ENCODE data around the gene ENO2. TPM values are rescaled to one million over a fixed set of nuclear protein-coding genes. Genes with fewer than 3 reads are reported as not detected.
A peak's percentile ranks its signal among the peaks of the same experiment; 100 is the strongest.
"Not testable (repeated sequence)": the region's sequence is repeated elsewhere in the genome, so short reads cannot be mapped to it uniquely, and the experiment has no call there.

ENO2 gene
- total and polyA plus RNA-seq, 5 donors: 17.8 to 42.1 (median 34.6) TPM

- Histone ChIP-seq H3K27ac (ENCODE audit: low read length) (no peak overlapping the region), H3K27me3 (ENCODE audit: control insufficient read depth, insufficient read depth) (no peaks in the 10 kb centered on the region), H3K9me3 (ENCODE audit: control insufficient read depth, low read length) (no peaks in the 10 kb centered on the region), H3K4me1 (ENCODE audit: control insufficient read depth, insufficient read depth, low read length) (peaks cover 2% of the 10 kb centered on the region), H3K4me3 (ENCODE audit: low read length) (no peak overlapping the region)
- DNase-seq (no peak), ATAC-seq (no peak)
- 82% methylated on average over 8 of the region's 8 CpGs for WGBS
- intact Hi-C loops (cut with DNase I): no loop called here
Observed at GRCh38 chr12:6887460-6887859, 26.9 kb upstream of the ENO2 start.

DNA sequence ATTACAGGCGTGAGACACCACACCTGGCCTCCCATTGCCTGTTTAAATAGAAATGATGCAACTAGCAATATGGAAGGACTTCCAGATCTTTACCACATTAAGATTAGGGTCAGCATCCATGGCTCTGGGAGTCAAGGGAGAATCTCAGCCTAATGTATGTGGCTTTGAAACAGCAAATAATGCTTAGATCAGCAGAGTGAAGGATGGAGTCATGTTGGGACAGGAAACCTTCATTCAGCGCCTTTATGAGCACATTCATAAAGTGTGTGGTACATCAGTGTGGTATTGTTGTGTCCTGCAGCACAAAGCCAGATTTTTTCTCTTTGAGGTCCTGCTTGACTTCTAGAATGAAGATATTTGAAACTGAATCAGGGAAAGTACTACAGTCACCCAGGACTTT lies 26.0 kb upstream of the ENO2 start:
- ATAC-seq (no peak), DNase-seq (no peak)
- Histone ChIP-seq H3K4me3 (ENCODE audit: low read length) (no peak overlapping the region), H3K9me3 (ENCODE audit: control insufficient read depth, low read length) (no peaks in the 10 kb centered on the region), H3K27ac (ENCODE audit: low read length) (no peak overlapping the region), H3K4me1 (ENCODE audit: control insufficient read depth, insufficient read depth, low read length) (peaks cover 2% of the 10 kb centered on the region), H3K27me3 (ENCODE audit: control insufficient read depth, insufficient read depth) (no peaks in the 10 kb centered on the region)
- 89% methylated on average over 2 of the region's 2 CpGs for WGBS
- intact Hi-C loops (cut with DNase I): no loop called here

GRCh38 chr12:6888794-6889193 lies 25.6 kb upstream of the ENO2 start:
- H3K27ac ChIP-seq (ENCODE audit: low read length); H3K27me3 ChIP-seq (ENCODE audit: control insufficient read depth, insufficient read depth); H3K4me3 ChIP-seq (ENCODE audit: low read length); H3K4me1 ChIP-seq (ENCODE audit: control insufficient read depth, insufficient read depth, low read length); DNase-seq; ATAC-seq; H3K9me3 ChIP-seq (ENCODE audit: control insufficient read depth, low read length); intact Hi-C loops (cut with DNase I): not testable (repeated sequence)
- 82% methylated on average over 7 of the region's 7 CpGs for WGBS

GRCh38 chr12:6889775-6890573 lies 24.4 kb upstream of the ENO2 start:
- H3K4me1 ChIP-seq (ENCODE audit: control insufficient read depth, insufficient read depth, low read length); intact Hi-C loops (cut with DNase I); H3K27ac ChIP-seq (ENCODE audit: low read length); H3K27me3 ChIP-seq (ENCODE audit: control insufficient read depth, insufficient read depth); ATAC-seq; H3K4me3 ChIP-seq (ENCODE audit: low read length); H3K9me3 ChIP-seq (ENCODE audit: control insufficient read depth, low read length): not testable (repeated sequence)
- DNase-seq: peak in 1 of 3 donors; percentile 59
- WGBS: 93% methylated on average over 21 of the region's 21 CpGs

- WGBS: 1% methylated on average over 68 of the region's 68 CpGs
- intact Hi-C loops (cut with DNase I): no loop called here
Observed at GRCh38 chr12:6890789-6891645, 23.4 kb upstream of the ENO2 start.

GRCh38 chr12:6891646-6892001 lies 22.8 kb upstream of the ENO2 start:
- H3K4me1 ChIP-seq (ENCODE audit: control insufficient read depth, insufficient read depth, low read length): peaks cover 2% of the 10 kb centered on the region
- no peak for DNase-seq
- WGBS: 86% methylated on average over 5 of the region's 5 CpGs
- peak overlapping the region; percentile 96 for H3K27ac ChIP-seq (ENCODE audit: low read length)
- peak overlapping the region; percentile 63 for H3K4me3 ChIP-seq (ENCODE audit: low read length)
- ATAC-seq: peak; percentile 5 to 7
- intact Hi-C loops (cut with DNase I): no loop called here
- H3K27me3 ChIP-seq (ENCODE audit: control insufficient read depth, insufficient read depth): no peaks in the 10 kb centered on the region
- H3K9me3 ChIP-seq (ENCODE audit: control insufficient read depth, low read length): no peaks in the 10 kb centered on the region

More at GRCh38 chr12:6890789-6891645, 23.4 kb upstream of the ENO2 start:
- H3K4me1 ChIP-seq (ENCODE audit: control insufficient read depth, insufficient read depth, low read length): peaks cover 2% of the 10 kb centered on the region
- peak overlapping the region; percentile 63 for H3K4me3 ChIP-seq (ENCODE audit: low read length)
- ATAC-seq (peak; percentile 97 to 98), DNase-seq (peak; percentile 98 to 100 (median 100))
- H3K9me3 ChIP-seq (ENCODE audit: control insufficient read depth, low read length): no peaks in the 10 kb centered on the region
- peak overlapping the region; percentile 96 for H3K27ac ChIP-seq (ENCODE audit: low read length)
- H3K27me3 ChIP-seq (ENCODE audit: control insufficient read depth, insufficient read depth): no peaks in the 10 kb centered on the region

DNA sequence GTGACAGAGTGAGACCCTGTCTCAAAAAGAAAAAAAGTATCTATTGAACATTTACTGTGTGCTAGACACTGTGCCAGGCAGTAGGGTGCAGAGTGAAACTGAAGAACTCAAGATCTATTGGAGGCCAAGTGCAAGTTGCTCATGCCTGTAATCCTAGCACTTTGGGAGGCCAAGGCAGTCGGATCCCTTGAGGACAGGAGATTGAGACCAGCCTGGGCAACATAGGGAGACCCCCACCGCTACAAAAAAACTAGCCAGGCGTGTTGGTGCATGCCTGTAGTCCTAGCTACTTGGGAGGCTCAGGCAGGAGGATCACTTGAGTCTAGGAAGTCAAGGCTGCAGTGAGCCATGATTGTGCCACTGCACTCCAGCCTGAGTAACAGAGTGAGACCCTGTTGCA lies 21.7 kb upstream of the ENO2 start:
- H3K27me3 ChIP-seq (ENCODE audit: control insufficient read depth, insufficient read depth); intact Hi-C loops (cut with DNase I); H3K27ac ChIP-seq (ENCODE audit: low read length); DNase-seq; H3K9me3 ChIP-seq (ENCODE audit: control insufficient read depth, low read length); H3K4me3 ChIP-seq (ENCODE audit: low read length); H3K4me1 ChIP-seq (ENCODE audit: control insufficient read depth, insufficient read depth, low read length); ATAC-seq: not testable (repeated sequence)
- WGBS: 93% methylated on average over 3 of the region's 3 CpGs

- no peak for ATAC-seq
- no peaks in the 10 kb centered on the region for H3K9me3 ChIP-seq (ENCODE audit: control insufficient read depth, low read length)
- H3K4me1 ChIP-seq (ENCODE audit: control insufficient read depth, insufficient read depth, low read length): peaks cover 2% of the 10 kb centered on the region
- no peaks in the 10 kb centered on the region for H3K27me3 ChIP-seq (ENCODE audit: control insufficient read depth, insufficient read depth)
- WGBS: 76% methylated on average over 3 of the region's 3 CpGs
- no peak for DNase-seq
- H3K27ac ChIP-seq (ENCODE audit: low read length): no peak overlapping the region
- intact Hi-C loops (cut with DNase I): no loop called here
- no peak overlapping the region for H3K4me3 ChIP-seq (ENCODE audit: low read length)
Observed at GRCh38 chr12:6894321-6894720, 20.1 kb upstream of the ENO2 start.

DNA sequence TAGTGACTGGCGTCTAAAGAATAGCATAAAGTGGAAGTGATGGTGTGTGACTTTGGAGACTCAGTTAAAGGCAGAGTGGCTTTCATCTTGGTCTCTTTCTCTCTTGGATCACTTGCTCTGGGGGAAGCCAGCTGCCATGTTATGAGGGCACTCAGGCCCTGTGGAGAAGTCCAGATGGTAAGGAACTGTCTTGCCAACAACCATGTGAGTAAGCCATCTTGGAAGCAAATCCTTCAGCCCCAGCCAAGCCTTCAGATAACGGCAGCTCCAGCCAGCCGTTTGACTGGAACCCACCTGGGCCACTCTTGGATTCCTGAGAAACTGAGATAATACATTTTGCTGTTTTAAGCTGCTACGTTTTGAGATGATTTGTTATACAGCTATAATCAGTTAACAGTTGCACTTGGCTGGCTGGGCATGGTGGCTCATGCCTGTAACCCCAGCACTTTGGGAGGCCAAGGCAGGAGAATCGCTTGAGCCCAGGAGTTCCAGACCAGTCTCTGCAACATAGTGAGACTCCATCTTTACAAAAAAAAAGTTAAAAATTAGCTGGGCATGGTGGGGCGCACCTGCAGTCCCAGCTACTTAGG lies 17.4 kb upstream of the ENO2 start:
- ATAC-seq: no peak
- WGBS: 75% methylated on average over 6 of the region's 6 CpGs
- intact Hi-C loops (cut with DNase I): no loop called here

GRCh38 chr12:6899427-6899826 lies 15.0 kb upstream of the ENO2 start:
- Histone ChIP-seq H3K27me3 (ENCODE audit: control insufficient read depth, insufficient read depth) (no peaks in the 10 kb centered on the region), H3K9me3 (ENCODE audit: control insufficient read depth, low read length) (no peaks in the 10 kb centered on the region), H3K27ac (ENCODE audit: low read length) (no peak overlapping the region), H3K4me3 (ENCODE audit: low read length) (no peak overlapping the region), H3K4me1 (ENCODE audit: control insufficient read depth, insufficient read depth, low read length) (no peaks in the 10 kb centered on the region)
- 70% methylated on average over 5 of the region's 5 CpGs for WGBS
- intact Hi-C loops (cut with DNase I): no loop called here
- no peak for DNase-seq
- ATAC-seq: no peak

More for the DNA sequence above, 17.4 kb upstream of the ENO2 start:
- no peak for DNase-seq
- H3K27ac ChIP-seq (ENCODE audit: low read length): no peak overlapping the region
- H3K9me3 ChIP-seq (ENCODE audit: control insufficient read depth, low read length): no peaks in the 10 kb centered on the region
- H3K4me3 ChIP-seq (ENCODE audit: low read length): no peak overlapping the region
- H3K27me3 ChIP-seq (ENCODE audit: control insufficient read depth, insufficient read depth): no peaks in the 10 kb centered on the region
- no peaks in the 10 kb centered on the region for H3K4me1 ChIP-seq (ENCODE audit: control insufficient read depth, insufficient read depth, low read length)
